GM19463 (cell line): ENCODE results near the gene MYBPC3.

Source experiments
- ATAC-seq: cut with Tn5 transposase; IDR thresholded peaks from one replicate; pipeline ENCODE4 v1.9.1; 2021; ENCODE audit warnings: mild to moderate bottlenecking, moderate library complexity; ENCODE audit not compliant: unreplicated experiment

The MYBPC3 gene

GRCh38 chr11:47359162-47359561 is 6.7 kb upstream of the MYBPC3 start:
- no peak for ATAC-seq

GRCh38 chr11:47358731-47359051 is 6.2 kb upstream of the MYBPC3 start:
- ATAC-seq = no peak

GRCh38 chr11:47357985-47358730 is 5.7 kb upstream of the MYBPC3 start:
- ATAC-seq = no peak

GRCh38 chr11:47356998-47357329 is 4.5 kb upstream of the MYBPC3 start:
- no peak for ATAC-seq

GRCh38 chr11:47356129-47356997 is 3.9 kb upstream of the MYBPC3 start:
- no peak for ATAC-seq

GRCh38 chr11:47355283-47356128 is 3.0 kb upstream of the MYBPC3 start:
- ATAC-seq = no peak

GRCh38 chr11:47354913-47355282 is 2.4 kb upstream of the MYBPC3 start:
- ATAC-seq = no peak

- ATAC-seq = no peak
These were observed 1.7 kb upstream of the MYBPC3 start for GRCh38 chr11:47353978-47354774.

- no peak for ATAC-seq
These were observed 1.1 kb downstream of the MYBPC3 start for GRCh38 chr11:47351156-47352126.

GRCh38 chr11:47350315-47350714 is 2.2 kb downstream of the MYBPC3 start:
- no peak for ATAC-seq

- no peak for ATAC-seq
These were observed 2.9 kb downstream of the MYBPC3 start for GRCh38 chr11:47349521-47350095.

GRCh38 chr11:47348859-47349258 is 3.6 kb downstream of the MYBPC3 start:
- no peak for ATAC-seq

GRCh38 chr11:47348131-47348802 is 4.2 kb downstream of the MYBPC3 start:
- no peak for ATAC-seq

- ATAC-seq = no peak
These were observed 5.4 kb downstream of the MYBPC3 start for GRCh38 chr11:47347137-47347536.

GRCh38 chr11:47345890-47346563 is 6.5 kb downstream of the MYBPC3 start:
- ATAC-seq = no peak

GRCh38 chr11:47342854-47343253 is 9.6 kb downstream of the MYBPC3 start:
- ATAC-seq = no peak

GRCh38 chr11:47342036-47342803 is 10.3 kb downstream of the MYBPC3 start:
- no peak for ATAC-seq
